ENCODE data around the gene CREB3L1.

Gene CREB3L1

GRCh38 chr11:46307369-46307768 lies 29.9 kb downstream of the CREB3L1 start:
- H3K4me2 ChIP-seq (ENCODE audit: low read length) = no peak overlapping the region
- H3K27me3 ChIP-seq (ENCODE audit: control insufficient read depth, insufficient read depth, low read length) = no peaks in the 10 kb centered on the region
- no peak overlapping the region for H2AFZ ChIP-seq
- no peaks in the 10 kb centered on the region for H3K36me3 ChIP-seq (ENCODE audit: control insufficient read depth, insufficient read depth, low read length)
- TF ChIP-seq CTCF (IDR thresholded peaks at IDR 0.05) = no peak
- H3K9me3 ChIP-seq (ENCODE audit: control insufficient read depth, low read length) = no peaks in the 10 kb centered on the region
- no peak overlapping the region for H3K27ac ChIP-seq
- H3K4me3 ChIP-seq (ENCODE audit: low read depth, low read length) = no peak overlapping the region
- no peaks in the 10 kb centered on the region for H3K79me2 ChIP-seq
- H3K9ac ChIP-seq = no peak overlapping the region
- peaks cover 2% of the 10 kb centered on the region for H3K4me1 ChIP-seq

- H3K4me3 ChIP-seq (ENCODE audit: low read depth, low read length) = no peak overlapping the region
- H3K9ac ChIP-seq = no peak overlapping the region
- TF ChIP-seq CTCF (IDR thresholded peaks at IDR 0.05) = no peak
- no peak overlapping the region for H2AFZ ChIP-seq
- H3K9me3 ChIP-seq (ENCODE audit: control insufficient read depth, low read length) = no peaks in the 10 kb centered on the region
- peaks cover 2% of the 10 kb centered on the region for H3K4me1 ChIP-seq
- H3K36me3 ChIP-seq (ENCODE audit: control insufficient read depth, insufficient read depth, low read length) = no peaks in the 10 kb centered on the region
- no peaks in the 10 kb centered on the region for H3K27me3 ChIP-seq (ENCODE audit: control insufficient read depth, insufficient read depth, low read length)
- no peaks in the 10 kb centered on the region for H3K79me2 ChIP-seq
- no peak overlapping the region for H3K4me2 ChIP-seq (ENCODE audit: low read length)
- H3K27ac ChIP-seq = no peak overlapping the region
Observed at GRCh38 chr11:46307785-46308341, 30.4 kb downstream of the CREB3L1 start.

GRCh38 chr11:46308631-46309419 lies 31.4 kb downstream of the CREB3L1 start:
- Histone ChIP-seq H3K27ac (no peak overlapping the region), H3K9ac (no peak overlapping the region), H3K36me3 (ENCODE audit: control insufficient read depth, insufficient read depth, low read length) (no peaks in the 10 kb centered on the region), H3K4me2 (ENCODE audit: low read length) (no peak overlapping the region), H2AFZ (no peak overlapping the region), H3K9me3 (ENCODE audit: control insufficient read depth, low read length) (no peaks in the 10 kb centered on the region), H3K4me1 (peaks cover 2% of the 10 kb centered on the region), H3K4me3 (ENCODE audit: low read depth, low read length) (no peak overlapping the region), H3K27me3 (ENCODE audit: control insufficient read depth, insufficient read depth, low read length) (no peaks in the 10 kb centered on the region), H3K79me2 (no peaks in the 10 kb centered on the region)
- peak; percentile 79 for TF ChIP-seq CTCF (IDR thresholded peaks at IDR 0.05)

GRCh38 chr11:46309814-46310259 lies 32.4 kb downstream of the CREB3L1 start:
- H3K4me3 ChIP-seq (ENCODE audit: low read depth, low read length) = no peak overlapping the region
- no peaks in the 10 kb centered on the region for H3K27me3 ChIP-seq (ENCODE audit: control insufficient read depth, insufficient read depth, low read length)
- no peaks in the 10 kb centered on the region for H3K79me2 ChIP-seq
- H3K36me3 ChIP-seq (ENCODE audit: control insufficient read depth, insufficient read depth, low read length) = no peaks in the 10 kb centered on the region
- H3K4me2 ChIP-seq (ENCODE audit: low read length) = no peak overlapping the region
- H2AFZ ChIP-seq = no peak overlapping the region
- H3K9me3 ChIP-seq (ENCODE audit: control insufficient read depth, low read length) = no peaks in the 10 kb centered on the region
- peaks cover 2% of the 10 kb centered on the region for H3K4me1 ChIP-seq
- no peak overlapping the region for H3K27ac ChIP-seq
- no peak overlapping the region for H3K9ac ChIP-seq
- no peak for TF ChIP-seq CTCF (IDR thresholded peaks at IDR 0.05)
